ENCODE measurements around the gene STAB2.

GRCh38 chr12:103626498-103626897 is 39.4 kb downstream of the STAB2 start:
- no peak for TF ChIP-seq CTCF (IDR thresholded peaks at IDR 0.05)
- TF ChIP-seq EZH2 (IDR thresholded peaks at IDR 0.05; ENCODE audit: borderline replicate concordance, insufficient read depth, low read depth, low read length, poor library complexity, severe bottlenecking) = no peak
